H1 (cell line): Measurements from ENCODE around the gene SLC23A2. TPM values are rescaled to one million over a fixed set of nuclear protein-coding genes. Genes with fewer than 3 reads are reported as not detected.

Experiments used
- CTCF ChIA-PET: fragments of 300-600 bp; sonication (Branson Sonifier 250); formaldehyde crosslinking; loops from one replicate; lab custom pipeline; 2021; ENCODE audit not compliant: partially characterized antibody; lab: Charles Lee
- POLR2A ChIA-PET: fragments of 300-600 bp; sonication (Branson Sonifier 250); formaldehyde crosslinking; loops from one replicate; lab custom pipeline; 2021; ENCODE audit warnings: inconsistent platforms; ENCODE audit not compliant: partially characterized antibody; lab: Charles Lee
- DNase-seq, 2 experiments: peaks; one replicate each; pipeline versions ENCODE4 v3.0.0 to v3.0.0-alpha.2; 2010 to 2022; ENCODE audit warnings: low spot score in 2 of 2, low read depth in 1 of 2, mixed read lengths in 1 of 2
- FAIRE-seq: peaks from 2 replicates; lab custom pipeline; 2011; peaks lifted over from hg19 to GRCh38; lab: Jason Lieb, UNC
- H2AFZ ChIP-seq: 2 replicates; pipeline ENCODE4 v1.8.1; 2012; ENCODE audit warnings: low read length, inconsistent platforms
- H2AK5ac ChIP-seq: 2 replicates; pipeline ENCODE4 v1.6.1; 2013; ENCODE audit warnings: low read depth, low read length
- H2BK120ac ChIP-seq: replicated peaks from 2 replicates; pipeline ENCODE3; 2013; ENCODE audit warnings: low read depth, low read length, inconsistent platforms
- H2BK12ac ChIP-seq: 2 replicates; pipeline ENCODE4 v1.6.1; 2013; ENCODE audit warnings: low read depth, low read length
- H2BK15ac ChIP-seq: 2 replicates; pipeline ENCODE4 v1.6.1; 2013; ENCODE audit warnings: low read length
- H2BK20ac ChIP-seq: 2 replicates; pipeline ENCODE4 v1.6.1; 2013; ENCODE audit warnings: low read length
- H2BK5ac ChIP-seq: 2 replicates; pipeline ENCODE4 v1.6.1; 2013; ENCODE audit warnings: low read depth, low read length
- H3K14ac ChIP-seq: 2 replicates; pipeline ENCODE4 v1.6.1; 2013; ENCODE audit warnings: inconsistent platforms; ENCODE audit not compliant: insufficient read length
- H3K18ac ChIP-seq: 2 replicates; pipeline ENCODE4 v1.6.1; 2013; ENCODE audit warnings: low read length; ENCODE audit errors: extremely low read depth
- H3K23ac ChIP-seq: 2 replicates; pipeline ENCODE4 v1.6.1; 2013; ENCODE audit warnings: inconsistent platforms; ENCODE audit not compliant: insufficient read length
- H3K23me2 ChIP-seq: 2 replicates; pipeline ENCODE4 v1.6.1; 2013; ENCODE audit warnings: low read depth, low read length
- H3K27ac ChIP-seq: 2 replicates; pipeline ENCODE4 v1.6.1; 2011; ENCODE audit warnings: low read depth, low read length, inconsistent platforms
- H3K27me3 ChIP-seq, 4 experiments: replicated peaks in 1 of 4; 1 replicate in 1 of 4; 2 replicates in 3 of 4; pipeline versions ENCODE4 v1.6.1 to v1.8.1; 2011 to 2013; ENCODE audit warnings: low read length in 3 of 4, mild to moderate bottlenecking in 3 of 4, inconsistent platforms in 2 of 4, mixed read lengths in 2 of 4, moderate library complexity in 1 of 4; ENCODE audit not compliant: control insufficient read depth in 3 of 4, insufficient read depth in 3 of 4; ENCODE audit errors: extremely low read depth in 1 of 4
- H3K36me3 ChIP-seq, 4 experiments: 2 replicates each; pipeline versions ENCODE4 v1.6.1 to v1.8.1; 2011 to 2013; ENCODE audit warnings: mild to moderate bottlenecking in 4 of 4, low read length in 3 of 4, moderate library complexity in 2 of 4, control low read depth in 1 of 4, inconsistent platforms in 1 of 4; ENCODE audit not compliant: insufficient read depth in 4 of 4, control insufficient read depth in 2 of 4
- H3K4ac ChIP-seq: replicated peaks from 2 replicates; pipeline ENCODE3; 2013; ENCODE audit warnings: low read length, low read depth, mixed read lengths, inconsistent platforms; ENCODE audit not compliant: insufficient read length
- H3K4me1 ChIP-seq, 4 experiments: replicated peaks in 1 of 4; 1 replicate in 1 of 4; 2 replicates in 3 of 4; pipeline versions ENCODE4 v1.6.1 to v1.8.1; 2011 to 2013; ENCODE audit warnings: low read length in 3 of 4, inconsistent platforms in 2 of 4, mixed read lengths in 1 of 4; ENCODE audit not compliant: insufficient read depth in 4 of 4, control insufficient read depth in 3 of 4
- H3K4me2 ChIP-seq, 2 experiments: 2 replicates each; pipeline versions ENCODE4 v1.6.1 to v1.8.1; 2011 to 2013; ENCODE audit warnings: low read depth in 2 of 2, low read length in 2 of 2, control low read depth in 1 of 2, inconsistent platforms in 1 of 2, mild to moderate bottlenecking in 1 of 2; ENCODE audit not compliant: insufficient read depth in 1 of 2
- H3K4me3 ChIP-seq, 4 experiments: fragments of 200-600, 300-600 bp in 1 of 4; sonication (generic), shearing (Covaris generic), sonication (Bioruptor Twin) in 1 of 4; 2 replicates each; pipeline versions ENCODE4 v1.5.1 to v1.8.1; 2011 to 2016; ENCODE audit warnings: low read length in 4 of 4, low read depth in 3 of 4, control low read depth in 2 of 4, inconsistent platforms in 2 of 4, mild to moderate bottlenecking in 2 of 4, mixed read lengths in 1 of 4, moderate library complexity in 1 of 4; ENCODE audit not compliant: insufficient read depth in 2 of 4; ENCODE audit errors: extremely low read depth in 1 of 4
- H3K56ac ChIP-seq: replicated peaks from 2 replicates; pipeline ENCODE3; 2013; ENCODE audit warnings: low read depth, mild to moderate bottlenecking, mixed read lengths, low read length, inconsistent platforms; ENCODE audit not compliant: insufficient read length
- H3K79me1 ChIP-seq: 2 replicates; pipeline ENCODE4 v1.6.1; 2013; ENCODE audit warnings: low read depth, low read length, control low read depth
- H3K79me2 ChIP-seq, 2 experiments: 2 replicates each; pipeline versions ENCODE4 v1.6.1 to v1.8.1; 2012 to 2013; ENCODE audit warnings: low read length in 2 of 2, mild to moderate bottlenecking in 2 of 2, inconsistent platforms in 1 of 2; ENCODE audit not compliant: insufficient read depth in 2 of 2, control insufficient read depth in 1 of 2
- H3K9ac ChIP-seq, 4 experiments: replicated peaks in 1 of 4; 1 replicate in 1 of 4; 2 replicates in 3 of 4; pipeline versions ENCODE4 v1.6.1 to v1.8.1; 2011 to 2013; ENCODE audit warnings: low read depth in 3 of 4, low read length in 3 of 4, control low read depth in 2 of 4, mild to moderate bottlenecking in 2 of 4, moderate library complexity in 2 of 4, inconsistent platforms in 1 of 4; ENCODE audit errors: extremely low read depth in 1 of 4
- H3K9me3 ChIP-seq, 2 experiments: 2 replicates each; pipeline versions ENCODE4 v1.6.1 to v1.8.1; 2012 to 2013; ENCODE audit warnings: mild to moderate bottlenecking in 2 of 2, moderate library complexity in 2 of 2, control low read depth in 1 of 2, inconsistent platforms in 1 of 2, low read depth in 1 of 2, low read length in 1 of 2, mixed read lengths in 1 of 2; ENCODE audit not compliant: insufficient read depth in 2 of 2
- H4K20me1 ChIP-seq, 2 experiments: replicated peaks in 1 of 2; 2 replicates each; pipeline versions ENCODE3 to v1.8.1; 2011 to 2013; ENCODE audit warnings: inconsistent platforms in 2 of 2, low read length in 2 of 2, mild to moderate bottlenecking in 1 of 2; ENCODE audit not compliant: insufficient read depth in 2 of 2, control insufficient read depth in 1 of 2
- H4K5ac ChIP-seq: 2 replicates; pipeline ENCODE4 v1.6.1; 2013; ENCODE audit warnings: low read length, low read depth, mixed read lengths, inconsistent platforms; ENCODE audit not compliant: insufficient read length
- H4K8ac ChIP-seq: 2 replicates; pipeline ENCODE4 v1.8.0; 2013; ENCODE audit warnings: mild to moderate bottlenecking, moderate library complexity, low read length, inconsistent platforms; ENCODE audit not compliant: insufficient read depth; ENCODE audit errors: extremely low read depth
- H4K91ac ChIP-seq: replicated peaks from 2 replicates; pipeline ENCODE3; 2013; ENCODE audit warnings: low read length, mixed read lengths, inconsistent platforms; ENCODE audit not compliant: insufficient read length
- ASH2L ChIP-seq: fragments of 200-600, 300-600 bp; sonication (generic); IDR thresholded peaks from one replicate; pipeline ENCODE4 v1.7.1; 2017; ENCODE audit warnings: low read length
- GTF2F1 ChIP-seq: IDR thresholded peaks from 2 replicates; pipeline ENCODE4 v1.6.1; 2012; ENCODE audit warnings: low read depth, low read length, improper control_type of control experiment, borderline replicate concordance
- TAF7 ChIP-seq: optimal IDR thresholded peaks from 2 replicates; pipeline ENCODE3; 2011; ENCODE audit warnings: low read depth, mild to moderate bottlenecking, inconsistent platforms, low read length, moderate library complexity, borderline replicate concordance
- WGBS, 2 experiments: shearing (Covaris generic) in 1 of 2; methylation state at CpG; one replicate each; pipeline versions ENCODE4 v1.1.6 to v1.1.7; 2013 to 2015; ENCODE audit warnings: low lambda C conversion rate in 2 of 2, mixed read lengths in 2 of 2, inconsistent platforms in 1 of 2, low coverage in 1 of 2, missing lambda C conversion rate in 1 of 2; ENCODE audit not compliant: insufficient replicate concordance in 2 of 2, insufficient coverage in 1 of 2, insufficient read length in 1 of 2; ENCODE audit errors: extremely low coverage in 1 of 2, missing lambda C conversion rate in 1 of 2; 5-methylcytosine and 5-hydroxymethylcytosine counted together
- polyA plus RNA-seq, 7 experiments: library from polyadenylated mRNA; depleted of rRNA in 3 of 7; stranded (reverse) in 5 of 7; unstranded in 2 of 7; fragments of >200 nt in 5 of 7; fragments of 200-250 nt in 2 of 7; gene quantifications; 1 replicate in 5 of 7; 2 replicates in 1 of 7; 4 replicates in 1 of 7; pipeline versions ENCODE4 v1.2.1 to v1.2.3, GENCODE V29; 2011 to 2013; ENCODE audit warnings: missing spikeins in 2 of 7, mixed read lengths in 2 of 7
- total RNA-seq: library from RNA; stranded (reverse); fragmentation: NEBNext Ultra II Directional; extraction: Animal tissue kit (Norgen Biotek cat#: 25700); gene quantifications from 2 replicates; pipeline ENCODE4 v1.2.1, GENCODE V29; 2021

SLC23A2 gene
- total and polyA plus RNA-seq, 2 of the 8 experiments (the other 6 are each of a cell fraction or from before 2014, with no cell fraction given), result 17.0 to 18.6 TPM

- Histone ChIP-seq H3K9me3 (no peaks in the 10 kb centered on the region), H3K56ac (no peak overlapping the region), H2AK5ac (no peak overlapping the region), H2BK20ac (no peak overlapping the region), H3K36me3 (no peaks in the 10 kb centered on the region), H4K8ac (no peak overlapping the region), H3K79me1 (no peaks in the 10 kb centered on the region), H4K20me1 (peaks cover 0 to 2% of the 10 kb centered on the region in 2 experiments), H2BK15ac (no peak overlapping the region), H3K4ac (no peak overlapping the region), H3K4me3 (no peak overlapping the region), H3K27ac (no peak overlapping the region), H3K79me2 (no peaks in the 10 kb centered on the region; a peak in 2 of 4 replicates), H4K5ac (no peak overlapping the region), H2BK5ac (no peak overlapping the region), H3K9ac (no peak overlapping the region), H2BK120ac (no peak overlapping the region), H2AFZ (no peak overlapping the region), H3K18ac (no peak overlapping the region), H2BK12ac (no peak overlapping the region), H3K23me2 (0 out of 2 replicates have a peak, but pooled peaks cover 2% of the 10 kb centered on the region), H3K23ac (no peak overlapping the region), H4K91ac (no peak overlapping the region), H3K4me2 (no peak overlapping the region), H3K4me1 (peaks cover 0 to 4% (median 1%) of the 10 kb centered on the region in 4 experiments; a peak in 2 of 7 replicates), H3K14ac (no peak overlapping the region), H3K27me3 (no peaks in the 10 kb centered on the region)
- FAIRE-seq, result no peak
- ChIA-PET CTCF (no interaction called here), POLR2A (interaction anchor here (1.0 kb wide), 1 partner anchor 15 kb away, joined by 4 read pairs; no protein-coding TSS in a partner anchor)
- DNase-seq, result no peak
- 94% methylated on average over 15 of the region's 15 CpGs; no CpG with 5 or more reads in 1 of the 2 experiments for WGBS, 2 experiments
- TF ChIP-seq GTF2F1, result no peak
- TF ChIP-seq TAF7, result no peak
- TF ChIP-seq ASH2L, result no peak
Observed at GRCh38 chr20:4912380-4913142, 88.7 kb downstream of the SLC23A2 start.
